HG03060 (cell line): Measurements from ENCODE around the gene RFX7.

Experiments
- ATAC-seq: cut with Tn5 transposase; IDR thresholded peaks from one replicate; pipeline ENCODE4 v1.9.1; 2021; ENCODE audit warnings: low read depth, moderate number of reproducible peaks; ENCODE audit not compliant: unreplicated experiment

The RFX7 gene

DNA sequence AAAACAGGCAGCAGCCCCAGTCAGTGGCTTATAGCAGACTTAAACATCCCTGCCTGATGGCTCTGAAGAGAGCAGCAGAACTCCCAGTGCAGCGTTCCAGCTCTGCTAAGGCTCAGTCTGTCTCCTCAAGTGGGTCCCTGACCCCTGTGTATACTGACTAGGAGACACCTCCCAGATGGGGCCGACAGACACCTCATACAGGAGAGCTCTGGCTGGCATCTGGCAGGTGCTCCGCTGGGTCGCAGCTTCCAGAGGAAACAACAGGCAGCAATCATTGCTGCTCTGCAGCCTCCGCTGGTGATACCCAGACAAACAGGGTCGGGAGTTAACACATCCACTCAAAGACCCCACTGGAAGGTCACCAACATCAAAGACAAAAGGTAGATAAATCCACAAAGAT lies 93.5 kb downstream of the RFX7 start:
- ATAC-seq = no peak

DNA sequence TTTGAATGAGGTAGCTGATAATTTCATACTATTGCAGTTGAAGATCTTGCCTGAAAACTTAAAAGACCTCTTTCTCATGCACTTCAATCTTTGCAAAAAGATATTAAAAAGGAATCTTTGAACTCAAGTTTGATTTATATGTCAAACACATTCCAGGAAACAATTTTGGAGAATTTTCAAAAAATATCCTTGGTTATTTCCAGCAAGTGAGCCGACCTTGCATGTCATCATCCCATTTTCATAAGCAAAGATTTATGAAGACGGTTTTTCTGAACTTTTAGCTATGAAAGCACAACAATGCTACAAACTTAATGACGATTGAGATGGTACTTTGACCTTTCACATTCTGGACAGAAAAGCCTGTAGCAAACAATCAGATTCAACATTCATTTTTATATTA lies 95.6 kb downstream of the RFX7 start:
- ATAC-seq = no peak

DNA sequence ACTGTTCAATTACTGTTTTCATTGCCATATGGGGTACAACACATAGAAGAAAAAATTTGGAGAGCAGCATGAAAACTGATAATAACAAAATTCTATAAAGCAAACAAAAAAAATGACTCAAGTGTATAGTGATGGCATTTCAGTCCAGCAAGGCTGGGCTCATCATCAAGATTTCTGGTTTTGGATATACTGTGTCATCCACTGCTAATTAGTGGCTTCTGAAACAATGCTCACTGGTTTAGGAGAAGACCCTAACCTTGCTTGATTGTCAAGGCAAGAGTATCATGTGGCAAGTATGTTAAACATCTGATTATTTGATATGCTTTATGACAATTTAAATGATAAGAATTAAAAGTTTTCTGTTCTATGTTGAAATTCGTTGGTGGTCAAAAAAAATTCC lies 96.9 kb downstream of the RFX7 start:
- no peak for ATAC-seq

DNA sequence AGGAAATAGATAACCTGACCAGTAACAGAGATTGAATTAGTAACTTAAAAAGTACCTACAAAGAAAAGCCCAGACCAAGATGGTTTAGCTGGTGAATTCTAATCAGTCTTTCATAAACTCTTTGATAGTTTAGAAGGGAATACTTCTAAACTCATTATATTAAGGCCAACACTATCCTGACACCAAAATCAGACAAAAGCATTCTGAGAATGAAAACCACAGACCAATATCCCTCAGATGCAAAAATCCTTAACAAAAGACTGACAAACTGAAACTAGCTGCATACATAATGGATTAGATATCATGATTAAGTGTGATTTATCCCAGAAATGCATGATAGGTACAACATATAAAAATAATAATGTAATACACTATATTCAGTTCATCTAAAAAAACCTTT lies 115.6 kb downstream of the RFX7 start:
- ATAC-seq = no peak

DNA sequence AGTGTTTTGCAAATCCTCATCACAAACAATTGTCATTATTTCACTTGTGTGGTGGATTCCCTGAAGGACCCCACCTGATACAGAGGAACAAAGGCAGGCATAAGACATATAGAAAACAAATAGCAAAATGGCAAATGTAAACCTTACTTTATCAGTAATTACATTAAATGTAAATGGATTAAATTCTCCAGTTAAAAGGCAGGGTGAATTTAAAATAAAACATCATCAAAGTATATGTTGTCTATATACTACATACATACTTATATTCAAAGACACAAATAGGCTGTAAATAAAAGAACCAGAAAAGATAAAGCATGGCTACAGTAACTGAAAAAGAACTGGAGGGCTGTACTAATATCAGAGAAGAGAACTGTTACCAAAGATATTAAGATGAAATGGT lies 117.3 kb downstream of the RFX7 start:
- no peak for ATAC-seq

DNA sequence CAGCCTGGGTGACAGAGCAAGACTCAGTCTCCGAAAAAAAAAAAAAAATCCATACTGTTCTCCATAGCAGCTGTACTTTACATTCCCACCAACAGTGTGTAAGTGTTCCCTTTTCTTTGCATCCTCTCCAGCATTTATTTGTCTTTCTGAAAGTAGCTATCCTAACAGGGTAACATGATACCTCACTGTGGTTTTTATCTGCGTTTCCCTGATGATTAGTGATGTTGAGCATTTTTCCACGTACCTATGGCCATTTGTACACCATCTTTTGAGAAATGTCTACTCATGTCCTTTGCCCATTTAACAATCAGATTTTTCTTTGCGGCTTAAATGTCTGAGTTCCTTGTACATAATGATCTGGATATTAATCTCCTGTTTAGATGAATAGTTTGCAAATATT lies 119.3 kb downstream of the RFX7 start:
- ATAC-seq = no peak

DNA sequence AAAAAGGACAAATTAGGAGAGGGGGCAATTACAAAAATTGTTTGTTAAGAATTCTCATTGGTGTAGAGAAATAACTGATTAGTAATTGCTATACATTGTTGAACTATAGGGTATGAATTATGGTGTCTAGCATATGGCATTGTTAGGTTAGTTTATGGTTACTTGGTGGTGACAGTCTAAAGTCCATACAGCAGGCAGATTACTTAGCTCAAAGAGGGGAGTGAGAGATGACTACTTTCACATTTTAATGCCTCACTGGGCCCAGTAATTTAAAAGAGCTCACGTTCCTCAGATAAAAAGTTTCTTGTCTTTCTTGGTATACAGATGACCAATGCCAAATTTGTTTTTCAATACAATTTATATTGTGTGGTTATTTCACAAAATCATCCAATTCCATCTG lies 137.8 kb downstream of the RFX7 start:
- ATAC-seq = no peak

DNA sequence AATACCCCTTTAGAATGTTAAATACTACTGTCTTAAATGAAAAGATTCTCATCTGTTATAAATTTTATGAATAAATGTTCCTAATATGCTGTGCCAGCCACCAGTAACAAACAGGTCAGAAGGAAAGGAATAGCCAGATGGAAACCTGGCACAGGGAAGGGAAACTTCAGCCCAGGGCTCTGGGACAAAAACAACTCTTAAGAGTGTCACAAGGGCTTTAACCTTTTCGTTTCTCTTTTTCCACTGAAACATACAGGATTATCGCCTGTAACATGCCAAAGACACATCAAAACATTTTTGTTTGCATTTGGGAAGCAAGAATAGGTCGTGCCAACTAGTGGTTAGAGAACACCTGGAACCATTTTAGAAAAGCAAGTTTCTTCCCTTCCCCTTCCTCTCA lies 141.2 kb downstream of the RFX7 start:
- ATAC-seq = no peak

DNA sequence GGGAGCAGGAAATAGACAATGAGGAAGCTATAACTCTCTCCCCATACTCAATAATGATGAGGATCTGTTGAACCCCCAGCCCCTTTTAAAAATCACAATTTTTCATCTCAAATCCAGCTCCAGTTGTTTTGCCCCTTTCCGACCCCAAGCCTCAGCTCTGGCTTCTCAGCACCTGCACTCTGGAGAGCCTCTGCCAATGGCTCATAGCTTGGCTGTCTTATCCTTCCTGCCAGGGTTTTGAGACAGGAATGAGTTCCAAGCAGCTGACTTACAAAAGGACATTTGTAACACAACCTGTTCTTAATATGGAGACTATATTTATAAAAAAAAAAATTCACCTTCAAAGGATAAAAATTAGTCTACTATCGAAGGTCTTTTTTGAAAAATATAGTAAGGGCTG lies 144.4 kb downstream of the RFX7 start:
- ATAC-seq = no peak

DNA sequence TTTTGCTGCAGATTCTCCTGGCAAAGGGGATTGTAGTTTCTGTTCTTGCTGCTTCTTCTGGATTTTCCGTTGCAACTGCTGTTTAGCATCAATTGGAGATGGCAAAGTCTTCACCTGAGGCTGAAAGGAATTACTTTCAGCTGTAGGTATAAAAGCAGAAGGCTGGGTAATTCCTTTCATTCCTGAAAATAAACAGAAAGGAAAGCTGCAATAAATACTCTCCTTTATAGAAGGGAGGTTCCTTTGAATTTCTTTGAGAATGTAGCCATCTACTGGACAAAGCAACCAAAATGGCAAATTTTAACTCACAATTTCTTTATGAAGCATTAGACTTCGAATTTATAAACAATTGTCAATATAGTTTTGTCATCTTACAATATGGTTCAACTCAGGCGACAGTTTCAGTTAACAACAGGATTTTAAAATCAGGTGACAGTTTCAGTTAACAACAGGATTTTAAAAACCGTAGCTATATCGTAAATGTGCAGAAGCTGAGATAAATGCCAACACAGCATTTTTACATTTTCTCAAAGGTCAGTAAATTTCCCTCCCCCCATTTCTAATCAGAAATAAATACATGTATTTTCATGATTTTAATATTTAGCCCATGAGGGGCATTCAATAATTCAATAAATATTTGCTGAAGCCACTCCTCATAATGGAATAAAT lies 145.3 kb downstream of the RFX7 start:
- no peak for ATAC-seq

DNA sequence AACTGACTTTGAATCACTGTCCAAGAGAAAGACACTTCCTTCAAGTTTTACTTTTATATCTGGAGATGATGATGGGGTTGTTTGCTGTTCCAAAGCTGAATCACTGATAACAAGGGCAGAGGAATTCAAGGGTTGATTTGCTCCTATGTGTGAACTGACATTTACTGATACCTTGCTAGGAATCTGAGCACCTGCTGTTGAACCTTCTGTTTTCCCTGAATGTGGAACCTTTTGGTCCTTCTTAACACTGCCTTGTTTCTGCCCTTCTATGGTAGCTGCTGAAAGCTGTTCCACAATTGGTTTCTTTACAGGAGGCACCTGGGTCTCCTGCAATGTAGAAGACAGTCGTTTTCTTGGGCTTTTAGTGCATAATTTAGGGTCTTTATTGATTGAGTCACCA lies 148.3 kb downstream of the RFX7 start:
- no peak for ATAC-seq

DNA sequence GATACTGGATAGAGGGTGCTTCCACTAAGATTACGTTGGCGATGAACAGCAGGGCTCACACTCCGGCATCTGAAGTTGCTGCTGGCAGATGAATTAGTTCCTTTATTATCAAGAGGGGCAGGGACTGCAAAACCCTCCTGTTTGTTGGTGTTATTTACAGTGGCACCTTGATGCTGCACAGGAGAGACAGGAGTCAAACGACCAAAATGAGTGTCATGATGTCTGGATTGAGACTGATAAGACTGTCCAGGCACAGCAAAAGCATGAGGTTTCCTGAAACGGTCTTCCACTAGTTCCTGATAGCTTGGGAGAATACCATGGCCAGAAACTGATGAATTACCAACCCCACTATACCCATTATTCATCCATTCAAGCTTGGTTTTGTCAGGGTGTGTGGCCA lies 149.5 kb downstream of the RFX7 start:
- ATAC-seq = no peak

DNA sequence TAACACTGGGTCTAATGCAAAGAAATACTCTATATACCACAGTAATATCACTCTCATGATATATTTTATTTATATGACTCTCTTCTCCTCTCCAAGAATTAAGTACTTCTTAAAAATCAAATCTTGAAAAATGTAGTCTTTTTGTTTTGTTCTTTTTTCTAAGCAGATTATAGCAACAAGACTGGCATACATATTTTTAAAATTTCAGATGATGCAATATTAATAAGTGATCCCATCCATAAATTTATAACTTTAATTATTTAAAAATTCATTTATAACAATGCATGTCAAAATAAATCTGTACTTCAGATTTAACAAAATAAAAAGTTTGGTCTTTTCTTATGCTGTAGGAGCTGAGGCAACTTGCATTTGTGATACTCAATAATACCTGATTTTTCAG lies 155.3 kb downstream of the RFX7 start:
- no peak for ATAC-seq

DNA sequence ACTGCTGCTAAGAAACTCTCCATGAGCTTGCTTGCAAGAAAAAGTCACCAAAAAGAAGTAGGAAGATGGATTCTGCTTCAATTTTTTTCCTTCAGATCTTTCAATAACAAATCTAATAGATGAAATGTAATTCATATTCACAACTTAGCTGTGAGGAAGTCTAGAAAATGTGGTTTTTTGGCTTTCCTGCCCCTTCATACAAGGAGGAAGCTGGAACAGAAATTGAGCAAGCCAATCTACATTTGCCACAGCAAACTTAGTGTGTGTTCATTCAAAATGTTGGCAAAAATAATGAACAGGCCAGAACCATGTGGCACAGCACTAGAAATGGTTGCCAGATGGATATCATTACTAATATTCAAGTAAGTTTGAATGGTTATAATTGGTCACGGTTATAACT lies 157.1 kb downstream of the RFX7 start:
- ATAC-seq = no peak

DNA sequence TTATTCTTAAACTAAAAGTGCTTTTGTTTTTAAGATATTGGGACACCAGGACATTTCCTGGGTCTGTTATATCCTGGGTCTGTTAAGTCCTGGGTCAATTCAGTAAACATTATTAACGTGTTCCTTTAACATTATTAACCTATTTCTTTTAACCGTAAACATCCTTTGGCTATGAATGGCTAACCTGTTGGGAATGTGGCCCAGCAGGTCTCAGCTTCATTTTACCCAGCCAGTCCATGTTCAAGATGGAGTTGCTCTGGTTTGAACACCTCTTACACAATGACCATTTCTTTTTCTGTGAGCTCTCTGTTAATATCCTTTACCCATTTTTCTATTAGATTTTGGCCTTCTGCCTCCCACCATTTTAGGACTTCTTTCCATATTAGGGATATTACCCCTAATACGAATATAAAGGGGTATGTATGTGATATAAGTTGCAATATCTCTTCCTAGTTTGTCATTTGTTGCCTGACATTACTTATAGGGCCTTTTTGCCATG lies 161.4 kb downstream of the RFX7 start:
- no peak for ATAC-seq

DNA sequence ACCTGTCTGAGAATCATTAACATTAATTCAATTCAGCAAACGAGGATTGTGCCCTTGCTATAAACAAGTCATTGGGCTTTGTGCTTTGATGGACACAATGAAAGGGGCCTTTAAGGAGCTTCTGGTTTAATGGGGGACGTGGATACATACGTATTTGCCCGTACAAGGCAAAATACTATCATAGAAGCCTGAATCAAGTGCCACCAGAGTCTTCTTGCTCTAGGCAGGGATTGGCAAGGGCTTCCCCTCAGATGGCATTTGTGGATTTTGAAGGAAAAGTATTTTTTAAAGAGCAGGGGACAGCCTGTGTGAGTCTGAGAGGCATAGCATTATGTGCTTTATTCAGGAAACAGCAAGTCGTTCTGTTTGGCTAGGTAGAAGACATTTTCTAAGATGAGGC lies 166.6 kb downstream of the RFX7 start:
- ATAC-seq = no peak

DNA sequence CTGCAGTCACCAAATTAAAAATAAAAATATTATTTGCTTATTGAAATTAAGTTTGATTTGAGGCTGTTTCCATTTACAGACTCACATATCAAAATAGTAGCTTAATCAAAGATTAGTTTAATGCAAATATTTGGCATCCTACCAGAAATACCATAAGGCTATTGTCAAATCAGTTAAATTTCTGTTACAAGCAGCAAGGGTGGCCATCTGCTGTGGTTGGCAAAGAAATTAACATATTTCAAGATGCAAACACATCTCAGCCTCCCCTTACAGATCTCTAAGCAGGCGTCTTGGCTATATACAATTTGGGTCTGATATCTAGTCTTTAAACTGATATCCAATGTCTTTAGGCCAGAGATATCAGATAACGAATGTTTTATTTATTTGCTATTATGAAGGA lies 167.0 kb downstream of the RFX7 start:
- no peak for ATAC-seq

DNA sequence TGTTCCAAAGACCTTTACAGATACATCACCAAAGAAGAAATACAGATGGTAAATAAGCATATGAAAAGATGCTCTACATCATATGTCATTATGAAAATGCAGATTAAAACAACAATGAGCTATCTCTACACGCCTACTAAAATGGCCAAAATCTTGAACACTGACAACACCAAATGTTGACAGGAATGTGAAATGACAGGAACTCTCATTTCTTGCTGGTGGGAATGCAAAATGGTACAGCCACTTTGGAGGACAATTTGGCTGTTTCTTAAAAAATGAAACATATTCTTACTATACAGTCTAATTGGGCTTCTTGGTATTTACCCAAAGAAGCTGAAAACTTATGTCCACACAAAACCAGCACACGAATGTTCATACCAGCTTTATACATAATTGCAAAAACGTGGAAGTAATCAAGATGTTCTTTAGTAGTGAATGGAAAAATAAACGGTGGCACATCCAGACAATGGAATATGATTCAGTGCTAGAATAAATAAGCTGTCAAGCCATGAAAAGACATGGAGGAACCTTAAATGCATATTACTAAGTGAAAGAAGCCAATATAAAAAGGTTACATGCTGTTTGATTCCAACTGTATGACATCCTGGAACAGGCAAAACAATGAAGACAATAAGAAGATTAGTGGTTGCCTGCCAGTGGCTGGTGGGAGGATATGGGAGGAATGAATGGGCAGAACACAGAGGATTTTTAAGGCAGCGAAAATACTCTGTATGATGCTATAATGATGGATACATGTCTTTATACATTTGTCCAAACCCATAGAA lies 169.0 kb downstream of the RFX7 start:
- ATAC-seq = no peak

DNA sequence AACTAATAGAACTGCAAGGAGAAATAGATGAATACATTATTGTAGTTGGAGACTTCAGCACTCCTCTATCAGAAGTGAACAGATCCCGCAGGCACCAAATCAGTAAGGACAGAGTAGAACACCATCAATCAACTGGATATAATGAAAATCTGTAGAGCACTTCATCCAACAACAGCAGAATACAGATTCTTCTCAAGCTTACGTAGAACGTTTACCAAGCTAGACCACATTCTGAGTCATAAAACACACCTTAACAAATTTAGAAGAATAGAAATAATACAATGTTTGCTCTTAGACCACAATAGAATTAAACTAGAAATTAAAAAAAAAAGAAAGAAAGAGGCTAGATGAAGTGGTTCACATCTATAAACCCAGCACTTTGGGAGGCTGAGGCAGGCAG lies 179.5 kb downstream of the RFX7 start:
- no peak for ATAC-seq

DNA sequence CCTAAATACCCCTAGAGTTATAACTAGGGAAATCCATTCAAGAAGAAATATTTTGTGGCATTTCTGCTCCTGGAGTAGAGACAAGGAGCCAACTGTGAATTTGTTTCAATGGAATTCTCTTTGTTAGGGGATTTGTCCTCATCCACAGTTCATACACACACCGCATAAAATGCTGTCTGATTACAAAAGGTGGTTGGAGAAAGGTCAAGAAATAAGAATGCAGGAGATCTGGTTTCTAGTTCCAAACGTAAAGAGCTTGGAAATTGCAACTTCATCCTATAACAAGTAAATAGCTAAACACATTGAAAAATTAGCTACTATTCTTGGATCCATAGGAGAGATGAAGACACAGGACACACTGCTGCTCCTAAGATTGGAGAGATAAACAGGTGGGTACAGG lies 184.0 kb downstream of the RFX7 start:
- no peak for ATAC-seq

DNA sequence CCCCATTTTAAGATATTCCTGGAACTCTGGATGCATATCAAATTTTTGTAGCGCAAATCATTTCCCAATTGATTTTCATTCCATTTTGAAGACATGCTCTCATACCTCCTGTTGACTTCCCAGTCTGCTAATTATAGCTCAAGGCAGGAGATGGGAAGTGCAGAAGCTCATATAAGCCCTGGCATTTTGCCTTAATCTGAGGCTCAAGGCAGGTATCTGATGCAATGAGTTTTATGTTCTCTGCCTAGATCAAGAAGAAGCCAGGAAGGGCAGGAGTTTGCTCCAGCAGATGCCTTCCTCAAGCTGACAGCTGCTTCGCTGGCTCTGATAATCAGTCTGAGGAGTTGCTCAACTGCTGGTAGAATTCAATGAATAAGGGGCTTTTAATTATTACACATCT lies 184.7 kb downstream of the RFX7 start:
- no peak for ATAC-seq

DNA sequence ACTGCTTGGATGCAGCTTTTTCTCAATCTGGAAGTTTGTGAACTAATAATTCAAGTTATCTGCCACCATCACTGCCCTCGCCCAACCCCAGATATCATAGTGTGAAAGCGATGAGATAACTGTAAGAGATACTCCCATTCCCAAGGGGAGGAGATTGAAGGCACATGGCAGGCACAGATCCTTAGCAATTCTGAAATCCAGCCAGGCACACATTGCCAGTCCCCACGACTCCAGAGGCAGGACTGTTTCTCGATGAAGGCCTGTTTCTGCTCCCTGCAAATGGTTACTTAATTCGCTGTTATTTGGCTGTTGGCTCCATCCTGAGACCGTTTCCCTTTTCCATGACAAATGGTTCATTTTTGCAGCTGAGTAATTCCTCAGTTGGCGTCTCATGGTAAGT lies 187.1 kb downstream of the RFX7 start:
- ATAC-seq = no peak
